Cardiac muscle cell (in vitro differentiated cells and primary cell): ENCODE measurements around the gene PAX5. TPM values are rescaled to one million over a fixed set of nuclear protein-coding genes. Genes with fewer than 3 reads are reported as not detected.

Experiments
- DNase-seq, 2 donors: peaks; one replicate each; pipeline versions ENCODE4 v3.0.0 to v3.0.0-alpha.2; 2010 to 2017; ENCODE audit warnings: low read depth in 1 of 2, low spot score in 1 of 2
- H3K27ac ChIP-seq: fragments of 200-600 bp; sonication (generic); 2 replicates; pipeline ENCODE4 v1.5.1; 2016
- H3K27me3 ChIP-seq: fragments of 200-600 bp; sonication (generic); 2 replicates; pipeline ENCODE4 v1.6.0; 2016; ENCODE audit warnings: control low read depth
- H3K36me3 ChIP-seq: fragments of 200-600 bp; sonication (generic); 2 replicates; pipeline ENCODE4 v1.5.1; 2016; ENCODE audit warnings: control low read depth
- H3K4me1 ChIP-seq: fragments of 200-600 bp; sonication (generic); 2 replicates; pipeline ENCODE4 v1.8.1; 2017; ENCODE audit warnings: low read depth, mild to moderate bottlenecking, mixed run types
- H3K4me3 ChIP-seq: fragments of 200-600 bp; sonication (generic); 2 replicates; pipeline ENCODE4 v1.5.1; 2016; ENCODE audit warnings: mild to moderate bottlenecking
- H3K9me3 ChIP-seq: fragments of 200-600 bp; sonication (generic); 2 replicates; pipeline ENCODE4 v1.5.1; 2017; ENCODE audit warnings: low read depth, mild to moderate bottlenecking, control low read depth
- polyA plus RNA-seq: library from polyadenylated mRNA; unstranded; fragments of >200 nt; fragmentation: Nextera tagmentation; extraction: Ambion mirVana; gene quantifications from 2 replicates; pipeline ENCODE4 v1.2.1, GENCODE V29; 2016
- total RNA-seq: library from RNA; depleted of rRNA; stranded (reverse); fragments of >200 nt; gene quantifications from 2 replicates; pipeline ENCODE4 v1.2.3, GENCODE V29; 2016
- TF ChIP-seq, protein P1 (sequence below): IDR thresholded peaks from 2 replicates; pipeline ENCODE4 v1.5.1; 2012; ENCODE audit warnings: low read depth, mild to moderate bottlenecking, low read length

The PAX5 gene
- total and polyA plus RNA-seq, 2 experiments from 2014 or later: not detected

- TF ChIP-seq, protein P1, sequence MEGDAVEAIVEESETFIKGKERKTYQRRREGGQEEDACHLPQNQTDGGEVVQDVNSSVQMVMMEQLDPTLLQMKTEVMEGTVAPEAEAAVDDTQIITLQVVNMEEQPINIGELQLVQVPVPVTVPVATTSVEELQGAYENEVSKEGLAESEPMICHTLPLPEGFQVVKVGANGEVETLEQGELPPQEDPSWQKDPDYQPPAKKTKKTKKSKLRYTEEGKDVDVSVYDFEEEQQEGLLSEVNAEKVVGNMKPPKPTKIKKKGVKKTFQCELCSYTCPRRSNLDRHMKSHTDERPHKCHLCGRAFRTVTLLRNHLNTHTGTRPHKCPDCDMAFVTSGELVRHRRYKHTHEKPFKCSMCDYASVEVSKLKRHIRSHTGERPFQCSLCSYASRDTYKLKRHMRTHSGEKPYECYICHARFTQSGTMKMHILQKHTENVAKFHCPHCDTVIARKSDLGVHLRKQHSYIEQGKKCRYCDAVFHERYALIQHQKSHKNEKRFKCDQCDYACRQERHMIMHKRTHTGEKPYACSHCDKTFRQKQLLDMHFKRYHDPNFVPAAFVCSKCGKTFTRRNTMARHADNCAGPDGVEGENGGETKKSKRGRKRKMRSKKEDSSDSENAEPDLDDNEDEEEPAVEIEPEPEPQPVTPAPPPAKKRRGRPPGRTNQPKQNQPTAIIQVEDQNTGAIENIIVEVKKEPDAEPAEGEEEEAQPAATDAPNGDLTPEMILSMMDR: no peak
- Histone ChIP-seq H3K9me3 (no peaks in the 10 kb centered on the region), H3K27ac (no peak overlapping the region), H3K4me1 (peaks cover 13% of the 10 kb centered on the region), H3K36me3 (no peaks in the 10 kb centered on the region), H3K4me3 (peak overlapping the region; percentile 0), H3K27me3 (peaks cover 100% of the 10 kb centered on the region)
- DNase-seq: no peak
Observed at GRCh38 chr9:37034938-37035647, 1.0 kb upstream of the PAX5 start.

DNA sequence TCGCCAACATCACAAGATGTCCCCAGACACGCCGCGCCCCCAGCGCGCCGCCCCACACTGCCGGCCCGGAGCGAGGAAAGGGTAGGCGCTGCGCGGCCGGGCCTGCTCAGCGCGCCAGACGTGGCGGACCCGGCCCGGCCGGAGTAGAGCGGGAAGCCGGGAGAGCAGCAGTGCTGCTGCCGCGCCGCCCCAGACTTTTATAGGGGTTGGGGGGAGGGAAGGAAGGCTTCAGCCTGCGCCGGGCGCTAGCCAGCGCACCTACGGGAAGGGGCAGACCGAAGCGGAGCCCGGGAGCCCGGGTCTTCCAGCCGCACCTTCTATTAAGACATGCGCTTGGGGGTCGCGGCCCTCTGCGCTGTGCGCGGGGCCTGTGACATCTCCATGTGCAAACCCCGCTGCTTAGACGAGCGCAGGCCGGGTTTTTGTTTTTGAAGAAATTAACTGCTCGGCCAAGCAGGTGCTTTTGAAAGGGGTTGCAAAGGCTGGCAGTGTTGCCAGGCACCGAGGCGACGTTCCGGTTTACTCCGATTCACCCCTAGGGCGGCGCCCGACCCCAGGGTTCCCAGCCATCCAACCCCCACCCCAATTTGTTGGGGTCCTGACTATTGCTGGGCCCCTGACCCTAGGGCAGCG is 353 bp upstream of the PAX5 start:
- Histone ChIP-seq H3K27ac (no peak overlapping the region), H3K4me1 (peaks cover 13% of the 10 kb centered on the region), H3K4me3 (no peak overlapping the region), H3K9me3 (no peaks in the 10 kb centered on the region), H3K36me3 (no peaks in the 10 kb centered on the region), H3K27me3 (peaks cover 100% of the 10 kb centered on the region)
- TF ChIP-seq, protein P1: no peak
- DNase-seq: peak in 1 of 2 donors; percentile 56

DNA sequence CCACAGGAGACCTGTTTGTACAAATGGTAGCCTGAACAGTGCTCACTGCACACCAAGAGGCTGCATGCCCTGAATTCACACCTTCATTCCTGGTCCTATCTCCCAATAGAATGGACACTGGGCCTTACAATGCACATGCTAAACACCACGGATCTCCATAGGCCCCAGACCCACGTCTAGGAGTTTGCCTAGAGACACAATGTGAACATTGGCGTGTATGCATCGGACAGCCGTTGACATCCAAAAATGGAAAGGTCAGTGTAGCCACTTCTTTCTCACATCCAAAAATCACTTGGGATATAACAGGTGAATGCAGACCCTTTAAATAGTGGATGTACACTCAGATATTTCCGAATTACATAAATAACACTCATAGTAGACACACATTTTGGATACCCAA is 927 bp downstream of the PAX5 start:
- Histone ChIP-seq H3K27me3 (peaks cover 100% of the 10 kb centered on the region), H3K4me1 (peaks cover 13% of the 10 kb centered on the region)

DNA sequence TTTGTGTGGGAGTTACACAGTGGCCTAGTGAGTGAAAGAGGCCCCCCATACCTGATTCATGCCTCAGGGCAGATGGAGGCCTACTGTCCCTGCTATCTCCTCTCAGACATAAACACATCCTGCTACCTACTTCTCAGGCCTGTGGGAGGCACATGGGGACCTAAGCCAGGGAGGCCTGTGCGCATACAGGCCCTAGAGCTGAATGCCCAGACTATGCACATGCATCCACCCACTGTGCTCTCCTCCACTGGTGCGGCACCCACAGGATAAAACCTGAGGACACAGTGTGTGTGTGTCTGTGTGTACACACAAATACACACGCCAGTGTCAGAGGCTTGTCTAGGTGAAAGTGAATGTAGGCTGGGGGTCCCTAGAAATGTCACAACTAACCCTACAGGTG is 1.4 kb downstream of the PAX5 start:
- no peak for DNase-seq

More for the DNA sequence above, 927 bp downstream of the PAX5 start:
- H3K4me3 ChIP-seq: no peak overlapping the region
- H3K36me3 ChIP-seq: no peaks in the 10 kb centered on the region
- H3K9me3 ChIP-seq: no peaks in the 10 kb centered on the region
- no peak overlapping the region for H3K27ac ChIP-seq
- TF ChIP-seq, protein P1: no peak
- DNase-seq: no peak

GRCh38 chr9:37031902-37032301 is 2.2 kb downstream of the PAX5 start:
- H3K9me3 ChIP-seq: no peaks in the 10 kb centered on the region
- no peak overlapping the region for H3K4me3 ChIP-seq
- TF ChIP-seq, protein P1: no peak
- H3K27ac ChIP-seq: no peak overlapping the region
- no peaks in the 10 kb centered on the region for H3K36me3 ChIP-seq
- H3K4me1 ChIP-seq: peaks cover 7% of the 10 kb centered on the region
- no peak for DNase-seq
- peaks cover 97% of the 10 kb centered on the region for H3K27me3 ChIP-seq

More for the DNA sequence above, 1.4 kb downstream of the PAX5 start:
- TF ChIP-seq, protein P1: no peak
- peaks cover 100% of the 10 kb centered on the region for H3K27me3 ChIP-seq
- H3K36me3 ChIP-seq: no peaks in the 10 kb centered on the region
- H3K27ac ChIP-seq: no peak overlapping the region
- H3K4me1 ChIP-seq: peaks cover 9% of the 10 kb centered on the region
- no peaks in the 10 kb centered on the region for H3K9me3 ChIP-seq
- H3K4me3 ChIP-seq: no peak overlapping the region
